HG03442 (cell line): ENCODE data around the gene ZDHHC13.

Experiments used
- ATAC-seq: cut with Tn5 transposase; IDR thresholded peaks from one replicate; pipeline ENCODE4 v1.9.1; 2021; ENCODE audit warnings: mild to moderate bottlenecking, moderate library complexity; ENCODE audit not compliant: unreplicated experiment

ZDHHC13 gene

GRCh38 chr11:19200410-19201201, 83.6 kb downstream of the ZDHHC13 start:
- ATAC-seq: no peak

GRCh38 chr11:19201737-19202605, 85.0 kb downstream of the ZDHHC13 start, which contains the start of gene CSRP3:
CSRP3 (minus strand) TSS chr11:19201983; CDS start chr11:19192448, 9,535 bp downstream.
- no peak for ATAC-seq

GRCh38 chr11:19204836-19205235, 87.9 kb downstream of the ZDHHC13 start:
- no peak for ATAC-seq

GRCh38 chr11:19208181-19208580, 91.2 kb downstream of the ZDHHC13 start:
- ATAC-seq: no peak

- ATAC-seq: no peak
Observed at GRCh38 chr11:19208959-19209546, 92.1 kb downstream of the ZDHHC13 start.

- ATAC-seq: no peak
Observed at GRCh38 chr11:19209617-19210370, 92.8 kb downstream of the ZDHHC13 start.

GRCh38 chr11:19216021-19216420, 99.1 kb downstream of the ZDHHC13 start:
- no peak for ATAC-seq

GRCh38 chr11:19216709-19217374, 99.9 kb downstream of the ZDHHC13 start:
- ATAC-seq: no peak

GRCh38 chr11:19218216-19218615, 101.2 kb downstream of the ZDHHC13 start:
- ATAC-seq: no peak

GRCh38 chr11:19218786-19219460, 102.0 kb downstream of the ZDHHC13 start:
- no peak for ATAC-seq

GRCh38 chr11:19220903-19221724, 104.1 kb downstream of the ZDHHC13 start:
- no peak for ATAC-seq

GRCh38 chr11:19225123-19225522, 108.2 kb downstream of the ZDHHC13 start:
- ATAC-seq: no peak

GRCh38 chr11:19225581-19225980, 108.6 kb downstream of the ZDHHC13 start:
- ATAC-seq: no peak
